ENCODE data around the gene FBLIM1. TPM values are rescaled to one million over a fixed set of nuclear protein-coding genes. Genes with fewer than 3 reads are reported as not detected.

FBLIM1 gene
- total and polyA plus RNA-seq, 11 donors = 31.6 to 103 (median 69.8) TPM

DNA sequence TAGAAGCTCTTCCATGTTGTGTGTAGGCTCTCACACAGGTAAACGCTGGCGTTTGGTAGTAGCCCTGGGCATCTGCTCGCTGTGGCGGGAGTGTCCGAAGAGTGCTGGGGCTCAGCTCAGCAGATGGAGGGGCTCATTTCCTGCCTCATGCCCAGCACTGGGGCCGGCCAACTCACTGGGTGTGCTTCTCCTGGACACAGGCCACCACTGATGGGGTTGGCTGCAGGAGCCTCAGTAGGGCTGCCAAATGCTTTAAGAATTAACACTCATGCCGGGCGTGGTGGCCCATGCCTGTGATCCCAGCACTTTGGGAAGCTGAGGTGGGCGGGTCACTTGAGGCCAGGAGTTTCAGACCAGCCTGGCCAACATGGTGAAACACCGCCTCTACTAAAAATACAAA, 28.0 kb downstream of the FBLIM1 start:
- Histone ChIP-seq H3K4me3 (no peak overlapping the region), H3K27ac (no peak overlapping the region), H3K9me3 (no peaks in the 10 kb centered on the region), H3K27me3 (no peaks in the 10 kb centered on the region), H3K36me3 (peaks cover 0 to 27% (median 7%) of the 10 kb centered on the region in 9 donors), H3K4me1 (peaks cover 0 to 12% (median 5%) of the 10 kb centered on the region in 12 donors)
- DNase-seq (peak in 2 of 5 donors; percentile 55 to 67), ATAC-seq (peak; percentile 41 to 72 (median 68))
- intact Hi-C loops (cut with DNase I) = loop anchor here in 1 of 10 donors (5.0 kb wide), 1 partner anchor 266 kb away; no protein-coding TSS in a partner anchor
- no peak for TF ChIP-seq POLR2A (IDR thresholded peaks at IDR 0.05)
- TF ChIP-seq, protein P1, sequence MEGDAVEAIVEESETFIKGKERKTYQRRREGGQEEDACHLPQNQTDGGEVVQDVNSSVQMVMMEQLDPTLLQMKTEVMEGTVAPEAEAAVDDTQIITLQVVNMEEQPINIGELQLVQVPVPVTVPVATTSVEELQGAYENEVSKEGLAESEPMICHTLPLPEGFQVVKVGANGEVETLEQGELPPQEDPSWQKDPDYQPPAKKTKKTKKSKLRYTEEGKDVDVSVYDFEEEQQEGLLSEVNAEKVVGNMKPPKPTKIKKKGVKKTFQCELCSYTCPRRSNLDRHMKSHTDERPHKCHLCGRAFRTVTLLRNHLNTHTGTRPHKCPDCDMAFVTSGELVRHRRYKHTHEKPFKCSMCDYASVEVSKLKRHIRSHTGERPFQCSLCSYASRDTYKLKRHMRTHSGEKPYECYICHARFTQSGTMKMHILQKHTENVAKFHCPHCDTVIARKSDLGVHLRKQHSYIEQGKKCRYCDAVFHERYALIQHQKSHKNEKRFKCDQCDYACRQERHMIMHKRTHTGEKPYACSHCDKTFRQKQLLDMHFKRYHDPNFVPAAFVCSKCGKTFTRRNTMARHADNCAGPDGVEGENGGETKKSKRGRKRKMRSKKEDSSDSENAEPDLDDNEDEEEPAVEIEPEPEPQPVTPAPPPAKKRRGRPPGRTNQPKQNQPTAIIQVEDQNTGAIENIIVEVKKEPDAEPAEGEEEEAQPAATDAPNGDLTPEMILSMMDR (IDR thresholded peaks at IDR 0.05) = no peak
- 66 to 68% (median 67%) methylated on average over 6 to 10 of the region's 10 CpGs for WGBS, 4 donors

DNA sequence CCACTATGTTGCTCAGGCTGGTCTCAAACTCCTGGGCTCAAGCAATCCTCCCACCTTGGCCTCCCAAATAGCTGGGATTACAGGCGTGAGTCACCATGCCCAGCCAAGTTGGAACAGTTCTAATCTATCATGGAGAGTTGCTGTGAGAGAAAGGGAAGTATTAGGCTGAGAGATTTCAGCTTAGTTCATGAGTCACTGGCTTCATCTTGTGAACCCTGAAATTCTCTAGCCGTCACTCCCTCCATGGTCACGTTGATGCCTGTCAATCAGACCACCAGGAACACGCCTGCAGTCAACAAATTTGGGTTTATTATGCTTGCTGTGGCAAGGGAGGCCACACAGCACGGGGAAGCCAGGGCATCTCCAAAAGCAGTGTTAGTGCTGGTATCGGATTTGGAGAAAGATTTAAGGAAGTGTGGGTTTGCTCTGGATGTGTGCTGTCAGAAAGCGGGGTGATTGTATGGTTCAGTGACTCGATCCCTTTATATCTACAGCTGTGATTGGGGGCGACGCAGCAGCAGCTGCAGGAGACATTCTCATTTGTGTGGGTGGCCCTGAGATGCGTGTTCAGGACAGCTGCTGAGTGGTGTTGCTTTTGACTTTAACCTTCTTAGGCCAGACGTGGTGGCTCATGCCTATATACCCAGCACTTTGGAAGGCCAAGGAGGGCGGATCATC, 30.2 kb downstream of the FBLIM1 start:
- DNase-seq (no peak), ATAC-seq (no peak)
- H3K4me3 ChIP-seq = no peak overlapping the region
- no peaks in the 10 kb centered on the region for H3K27me3 ChIP-seq
- intact Hi-C loops (cut with DNase I) = loop anchor here in 1 of 10 donors (5.0 kb wide), 1 partner anchor 264 kb away; no protein-coding TSS in a partner anchor
- H3K36me3 ChIP-seq = peaks cover 0 to 18% (median 7%) of the 10 kb centered on the region in 9 donors
- WGBS, 4 donors = 70 to 83% (median 75%) methylated on average over 13 of the region's 13 CpGs
- H3K27ac ChIP-seq = no peak overlapping the region
- TF ChIP-seq, protein P1 (IDR thresholded peaks at IDR 0.05) = no peak
- TF ChIP-seq POLR2A (IDR thresholded peaks at IDR 0.05) = no peak
- peaks cover 0 to 17% (median 6%) of the 10 kb centered on the region in 12 donors for H3K4me1 ChIP-seq
- no peaks in the 10 kb centered on the region for H3K9me3 ChIP-seq

DNA sequence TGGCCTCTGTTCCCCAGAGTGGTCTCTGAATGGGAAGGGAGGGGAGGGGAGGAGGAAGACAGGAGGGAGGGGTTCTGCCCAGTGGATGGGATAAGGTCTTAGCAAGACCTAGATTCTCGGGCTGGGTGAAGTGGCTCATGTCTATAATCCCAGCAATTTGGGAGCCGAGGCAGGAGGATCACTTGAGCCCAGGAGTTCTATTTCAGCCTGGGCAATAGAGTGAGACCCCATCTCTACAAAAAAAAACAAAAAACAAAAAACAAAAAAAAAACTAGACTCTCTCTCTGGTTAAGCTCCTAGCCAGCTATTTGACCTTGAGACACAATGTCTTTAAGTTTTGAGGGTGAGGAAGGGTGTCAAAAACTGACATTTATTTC, 37.5 kb downstream of the FBLIM1 start:
- peaks cover 0 to 31% (median 14%) of the 10 kb centered on the region in 12 donors for H3K4me1 ChIP-seq
- 84 to 98% (median 92%) methylated on average over 2 of the region's 2 CpGs for WGBS, 4 donors
- no peak overlapping the region for H3K27ac ChIP-seq
- H3K36me3 ChIP-seq = no peaks in the 10 kb centered on the region
- H3K4me3 ChIP-seq = no peak overlapping the region
- no peaks in the 10 kb centered on the region for H3K9me3 ChIP-seq
- ATAC-seq (no peak), DNase-seq (no peak)
- H3K27me3 ChIP-seq = no peaks in the 10 kb centered on the region
- intact Hi-C loops (cut with DNase I) = loop anchor here in 2 of 10 donors (10.0 kb wide), 2 partner anchors 189 to 259 kb away; no protein-coding TSS in a partner anchor
- no peak for TF ChIP-seq POLR2A (IDR thresholded peaks at IDR 0.05)
- TF ChIP-seq, protein P1 (IDR thresholded peaks at IDR 0.05) = no peak

DNA sequence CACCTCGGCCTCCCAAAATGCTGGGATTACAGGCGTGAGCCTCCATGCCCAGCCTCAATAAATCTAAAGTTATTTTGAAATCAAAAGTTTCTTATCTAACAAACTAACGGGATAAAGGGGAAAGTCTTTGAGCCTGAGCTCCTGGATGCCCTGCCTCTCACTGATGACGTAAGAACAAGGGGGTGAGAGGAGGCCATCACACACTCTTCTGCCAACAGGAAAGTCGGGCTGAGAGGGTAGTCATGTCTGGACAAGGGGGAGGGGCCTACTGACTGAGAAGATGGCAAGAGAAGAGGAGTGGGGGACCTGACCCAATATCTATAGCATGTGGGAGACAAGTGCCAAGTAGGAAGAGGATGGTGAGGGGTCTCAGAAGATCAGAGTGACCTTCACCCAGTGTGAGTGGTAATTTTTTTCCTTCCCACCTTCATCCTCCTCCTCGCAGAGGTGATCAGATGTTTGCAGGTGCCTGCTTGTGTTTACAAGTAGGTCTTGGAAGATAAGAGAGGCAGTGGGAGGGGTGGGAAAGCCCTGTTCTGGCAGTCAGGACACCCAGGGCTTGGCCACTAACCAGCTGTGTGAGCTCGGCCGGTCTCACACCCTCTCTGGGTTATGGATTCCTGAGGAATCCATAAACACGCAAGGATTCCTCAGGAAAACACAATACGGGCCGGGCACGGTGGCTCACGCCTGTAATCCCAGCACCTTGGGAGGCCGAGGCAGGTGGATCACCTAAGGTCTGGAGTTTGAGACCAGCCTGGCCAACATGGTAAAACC, 39.2 kb downstream of the FBLIM1 start:
- peaks cover 0 to 25% (median 11%) of the 10 kb centered on the region in 12 donors for H3K4me1 ChIP-seq
- ATAC-seq (no peak), DNase-seq (no peak)
- no peaks in the 10 kb centered on the region for H3K36me3 ChIP-seq
- no peak overlapping the region for H3K27ac ChIP-seq
- no peak for TF ChIP-seq POLR2A (IDR thresholded peaks at IDR 0.05)
- TF ChIP-seq, protein P1 (IDR thresholded peaks at IDR 0.05) = no peak
- intact Hi-C loops (cut with DNase I) = loop anchor here in 2 of 10 donors (10.0 kb wide), 2 partner anchors 187 to 257 kb away; no protein-coding TSS in a partner anchor
- no peaks in the 10 kb centered on the region for H3K27me3 ChIP-seq
- H3K9me3 ChIP-seq = no peaks in the 10 kb centered on the region
- no peak overlapping the region for H3K4me3 ChIP-seq
- 90 to 92% (median 91%) methylated on average over 13 to 14 of the region's 14 CpGs for WGBS, 4 donors
